ENCODE results near the gene CADM2.

GRCh38 chr3:85387913-85388505 lies 429.2 kb downstream of the CADM2 start:
- TF ChIP-seq EZH2phosphoT487 (IDR thresholded peaks at IDR 0.05; ENCODE audit: insufficient read depth, low read depth) (no peak), EZH2 (IDR thresholded peaks at IDR 0.05; ENCODE audit: insufficient read depth, poor library complexity, severe bottlenecking) (no peak)
